Liver (tissue), 9 donors: ENCODE results near the gene ARGFX. TPM values are rescaled to one million over a fixed set of nuclear protein-coding genes. Genes with fewer than 3 reads are reported as not detected.
A peak's percentile ranks its signal among the peaks of the same experiment; 100 is the strongest.

Source experiments
- DNase-seq: peaks from one replicate; pipeline ENCODE4 v3.0.0-alpha.2; 2017; ENCODE audit warnings: low spot score
- H3K27ac ChIP-seq, 2 donors: one replicate each; pipeline ENCODE4 v1.7.0; 2013; ENCODE audit warnings: inconsistent platforms in 2 of 2, low read length in 2 of 2, control low read depth in 1 of 2, low read depth in 1 of 2, mild to moderate bottlenecking in 1 of 2
- H3K27me3 ChIP-seq, 4 donors: one replicate each; pipeline versions ENCODE4 v1.6.1 to v1.7.0; 2013; ENCODE audit warnings: low read length in 3 of 4, inconsistent platforms in 1 of 4, mild to moderate bottlenecking in 1 of 4, moderate library complexity in 1 of 4; ENCODE audit not compliant: control insufficient read depth in 4 of 4, insufficient read depth in 4 of 4
- H3K36me3 ChIP-seq, 4 donors: one replicate each; pipeline versions ENCODE4 v1.6.1 to v1.7.0; 2013; ENCODE audit warnings: low read length in 3 of 4, mild to moderate bottlenecking in 3 of 4, low read depth in 1 of 4, moderate library complexity in 1 of 4; ENCODE audit not compliant: control insufficient read depth in 4 of 4, insufficient read depth in 3 of 4
- H3K4me1 ChIP-seq, 4 donors: one replicate each; pipeline versions ENCODE4 v1.6.1 to v1.7.0; 2013; ENCODE audit warnings: low read length in 3 of 4, mild to moderate bottlenecking in 3 of 4, moderate library complexity in 1 of 4; ENCODE audit not compliant: control insufficient read depth in 4 of 4, insufficient read depth in 4 of 4
- H3K4me3 ChIP-seq, 3 donors: one replicate each; pipeline versions ENCODE4 v1.6.1 to v1.7.0; 2013; ENCODE audit warnings: low read length in 3 of 3, control low read depth in 1 of 3, low read depth in 1 of 3, mild to moderate bottlenecking in 1 of 3
- H3K9ac ChIP-seq, 2 donors: one replicate each; pipeline ENCODE4 v1.7.0; 2013; ENCODE audit warnings: low read length in 2 of 2, mild to moderate bottlenecking in 2 of 2, moderate library complexity in 2 of 2, control low read depth in 1 of 2, low read depth in 1 of 2
- H3K9me3 ChIP-seq, 4 donors: one replicate each; pipeline versions ENCODE4 v1.6.1 to v1.7.0; 2013; ENCODE audit warnings: low read length in 3 of 4; ENCODE audit not compliant: control insufficient read depth in 4 of 4
- EGR1 ChIP-seq, 2 donors: IDR thresholded peaks; 2 replicates each; pipeline ENCODE4 v1.6.1; 2016 to 2018; ENCODE audit warnings: antibody characterized with exemption in 2 of 2, low read depth in 2 of 2
- FOXA1 ChIP-seq: IDR thresholded peaks from 2 replicates; pipeline ENCODE4 v1.6.1; 2016; ENCODE audit warnings: antibody characterized with exemption
- FOXA2 ChIP-seq: IDR thresholded peaks from 2 replicates; pipeline ENCODE4 v1.6.1; 2016; ENCODE audit warnings: antibody characterized with exemption
- GABPA ChIP-seq, 2 donors: IDR thresholded peaks in 1 of 2; conservative IDR thresholded peaks in 1 of 2; 2 replicates each; pipeline ENCODE4 v1.6.1; 2016; ENCODE audit warnings: antibody characterized with exemption in 2 of 2, mild to moderate bottlenecking in 1 of 2, moderate library complexity in 1 of 2
- HNF4A ChIP-seq, 2 donors: conservative IDR thresholded peaks; 2 replicates each; pipeline ENCODE4 v1.6.1; 2016; ENCODE audit warnings: antibody characterized with exemption in 2 of 2, mild to moderate bottlenecking in 2 of 2
- HNF4G ChIP-seq: IDR thresholded peaks from 2 replicates; pipeline ENCODE4 v1.6.1; 2016; ENCODE audit warnings: antibody characterized with exemption
- JUND ChIP-seq, 2 donors: IDR thresholded peaks; 2 replicates each; pipeline ENCODE4 v1.6.1; 2016; ENCODE audit warnings: antibody characterized with exemption in 2 of 2
- MAX ChIP-seq: IDR thresholded peaks from 2 replicates; pipeline ENCODE4 v1.6.1; 2016; ENCODE audit warnings: antibody characterized with exemption
- NR2F2 ChIP-seq: IDR thresholded peaks from 2 replicates; pipeline ENCODE4 v1.6.1; 2016; ENCODE audit warnings: antibody characterized with exemption
- RAD21 ChIP-seq, 2 donors: IDR thresholded peaks; 2 replicates each; pipeline ENCODE4 v1.6.1; 2016; ENCODE audit warnings: antibody characterized with exemption in 2 of 2, mild to moderate bottlenecking in 2 of 2
- RXRA ChIP-seq, 2 donors: IDR thresholded peaks; 2 replicates each; pipeline ENCODE4 v1.6.1; 2017 to 2018; ENCODE audit warnings: antibody characterized with exemption in 2 of 2, mild to moderate bottlenecking in 1 of 2
- SP1 ChIP-seq: IDR thresholded peaks from 2 replicates; pipeline ENCODE4 v1.6.1; 2018; ENCODE audit warnings: antibody characterized with exemption, mild to moderate bottlenecking
- TAF1 ChIP-seq: conservative IDR thresholded peaks from 2 replicates; pipeline ENCODE4 v1.6.1; 2016; ENCODE audit warnings: antibody characterized with exemption, mild to moderate bottlenecking
- YY1 ChIP-seq: IDR thresholded peaks from 2 replicates; pipeline ENCODE4 v1.6.1; 2016; ENCODE audit warnings: antibody characterized with exemption, mild to moderate bottlenecking
- WGBS: extraction: QIAGEN DNeasy Blood & Tissue Kit; methylation state at CpG from one replicate; pipeline ENCODE4 v1.1.7; 2013; 5-methylcytosine and 5-hydroxymethylcytosine counted together
- polyA plus RNA-seq, 2 donors: library from polyadenylated mRNA; stranded (reverse) in 1 of 2; unstranded in 1 of 2; fragments of 200-250 nt in 1 of 2; fragments of >200 nt in 1 of 2; fragmentation: Nextera tagmentation in 1 of 2; extraction: Ambion mirVana in 1 of 2; gene quantifications; one replicate each; pipeline versions ENCODE4 v1.2.1 to v1.2.3, GENCODE V29; 2013 to 2015
- total RNA-seq, 2 donors: library from RNA; depleted of rRNA; stranded (reverse); fragments of >200 nt; gene quantifications; one replicate each; pipeline ENCODE4 v1.2.3, GENCODE V29; 2014
- TF ChIP-seq, protein P1 (sequence below): IDR thresholded peaks from 2 replicates; pipeline ENCODE4 v1.6.1; 2016; ENCODE audit warnings: antibody characterized with exemption
- TF ChIP-seq, protein P2 (sequence below): fragments of 150-350 bp; IDR thresholded peaks from 2 replicates; pipeline ENCODE4 v1.5.1; 2017; ENCODE audit warnings: improper control_type of control experiment, low read depth, low read length; ENCODE audit not compliant: missing input control
- TF ChIP-seq, protein P3 (sequence below): IDR thresholded peaks from 2 replicates; pipeline ENCODE4 v1.6.1; 2016; ENCODE audit warnings: antibody characterized with exemption
- TF ChIP-seq, protein P4 (sequence below): IDR thresholded peaks from 2 replicates; pipeline ENCODE4 v1.6.1; 2016; ENCODE audit warnings: antibody characterized with exemption, mild to moderate bottlenecking
- donor health status: healthy.
- donor health status: healthy.
- donor health status: healthy.
- donor health status: healthy.
- donor health status: healthy.

ARGFX gene
- total and polyA plus RNA-seq, 4 donors = not detected

DNA sequence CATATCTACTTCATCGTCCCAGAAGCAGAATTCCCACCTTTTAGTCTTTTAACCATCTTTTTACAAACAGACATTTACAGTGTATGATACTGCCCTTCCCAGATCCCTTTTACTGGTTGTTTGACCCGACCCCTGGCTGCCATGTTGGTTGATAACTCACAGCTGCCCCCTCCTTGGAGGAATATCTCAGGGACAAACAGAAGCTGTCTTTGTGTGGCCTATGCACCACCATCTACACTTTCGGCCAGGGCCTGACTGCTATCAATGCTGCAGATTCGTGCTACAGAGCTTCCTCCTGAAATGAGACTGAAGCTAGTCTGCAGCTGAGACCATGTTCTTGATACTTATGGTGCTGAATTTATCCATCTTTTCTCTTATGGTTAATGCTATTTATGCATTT lies 15.4 kb upstream of the ARGFX start:
- DNase-seq = no peak
- TF ChIP-seq, protein P1, sequence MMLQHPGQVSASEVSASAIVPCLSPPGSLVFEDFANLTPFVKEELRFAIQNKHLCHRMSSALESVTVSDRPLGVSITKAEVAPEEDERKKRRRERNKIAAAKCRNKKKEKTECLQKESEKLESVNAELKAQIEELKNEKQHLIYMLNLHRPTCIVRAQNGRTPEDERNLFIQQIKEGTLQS = no peak
- TF ChIP-seq MAX (no peak), GABPA (IDR thresholded peaks at IDR 0.05 in 1 of 2, conservative IDR thresholded peaks at IDR 0.05 in 1 of 2) (no peak), HNF4G (no peak), FOXA1 (no peak), JUND (IDR thresholded peaks at IDR 0.05) (no peak), SP1 (no peak), HNF4A (conservative IDR thresholded peaks at IDR 0.05) (no peak), TAF1 (no peak), YY1 (no peak), EGR1 (IDR thresholded peaks at IDR 0.05; ENCODE audit: low read depth in 2 of 2) (no peak), RAD21 (IDR thresholded peaks at IDR 0.05) (no peak), FOXA2 (no peak), NR2F2 (no peak), RXRA (IDR thresholded peaks at IDR 0.05) (no peak)
- TF ChIP-seq, protein P2, sequence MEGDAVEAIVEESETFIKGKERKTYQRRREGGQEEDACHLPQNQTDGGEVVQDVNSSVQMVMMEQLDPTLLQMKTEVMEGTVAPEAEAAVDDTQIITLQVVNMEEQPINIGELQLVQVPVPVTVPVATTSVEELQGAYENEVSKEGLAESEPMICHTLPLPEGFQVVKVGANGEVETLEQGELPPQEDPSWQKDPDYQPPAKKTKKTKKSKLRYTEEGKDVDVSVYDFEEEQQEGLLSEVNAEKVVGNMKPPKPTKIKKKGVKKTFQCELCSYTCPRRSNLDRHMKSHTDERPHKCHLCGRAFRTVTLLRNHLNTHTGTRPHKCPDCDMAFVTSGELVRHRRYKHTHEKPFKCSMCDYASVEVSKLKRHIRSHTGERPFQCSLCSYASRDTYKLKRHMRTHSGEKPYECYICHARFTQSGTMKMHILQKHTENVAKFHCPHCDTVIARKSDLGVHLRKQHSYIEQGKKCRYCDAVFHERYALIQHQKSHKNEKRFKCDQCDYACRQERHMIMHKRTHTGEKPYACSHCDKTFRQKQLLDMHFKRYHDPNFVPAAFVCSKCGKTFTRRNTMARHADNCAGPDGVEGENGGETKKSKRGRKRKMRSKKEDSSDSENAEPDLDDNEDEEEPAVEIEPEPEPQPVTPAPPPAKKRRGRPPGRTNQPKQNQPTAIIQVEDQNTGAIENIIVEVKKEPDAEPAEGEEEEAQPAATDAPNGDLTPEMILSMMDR = no peak
- TF ChIP-seq, protein P3, sequence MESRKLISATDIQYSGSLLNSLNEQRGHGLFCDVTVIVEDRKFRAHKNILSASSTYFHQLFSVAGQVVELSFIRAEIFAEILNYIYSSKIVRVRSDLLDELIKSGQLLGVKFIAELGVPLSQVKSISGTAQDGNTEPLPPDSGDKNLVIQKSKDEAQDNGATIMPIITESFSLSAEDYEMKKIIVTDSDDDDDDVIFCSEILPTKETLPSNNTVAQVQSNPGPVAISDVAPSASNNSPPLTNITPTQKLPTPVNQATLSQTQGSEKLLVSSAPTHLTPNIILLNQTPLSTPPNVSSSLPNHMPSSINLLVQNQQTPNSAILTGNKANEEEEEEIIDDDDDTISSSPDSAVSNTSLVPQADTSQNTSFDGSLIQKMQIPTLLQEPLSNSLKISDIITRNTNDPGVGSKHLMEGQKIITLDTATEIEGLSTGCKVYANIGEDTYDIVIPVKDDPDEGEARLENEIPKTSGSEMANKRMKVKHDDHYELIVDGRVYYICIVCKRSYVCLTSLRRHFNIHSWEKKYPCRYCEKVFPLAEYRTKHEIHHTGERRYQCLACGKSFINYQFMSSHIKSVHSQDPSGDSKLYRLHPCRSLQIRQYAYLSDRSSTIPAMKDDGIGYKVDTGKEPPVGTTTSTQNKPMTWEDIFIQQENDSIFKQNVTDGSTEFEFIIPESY = no peak
- TF ChIP-seq, protein P4, sequence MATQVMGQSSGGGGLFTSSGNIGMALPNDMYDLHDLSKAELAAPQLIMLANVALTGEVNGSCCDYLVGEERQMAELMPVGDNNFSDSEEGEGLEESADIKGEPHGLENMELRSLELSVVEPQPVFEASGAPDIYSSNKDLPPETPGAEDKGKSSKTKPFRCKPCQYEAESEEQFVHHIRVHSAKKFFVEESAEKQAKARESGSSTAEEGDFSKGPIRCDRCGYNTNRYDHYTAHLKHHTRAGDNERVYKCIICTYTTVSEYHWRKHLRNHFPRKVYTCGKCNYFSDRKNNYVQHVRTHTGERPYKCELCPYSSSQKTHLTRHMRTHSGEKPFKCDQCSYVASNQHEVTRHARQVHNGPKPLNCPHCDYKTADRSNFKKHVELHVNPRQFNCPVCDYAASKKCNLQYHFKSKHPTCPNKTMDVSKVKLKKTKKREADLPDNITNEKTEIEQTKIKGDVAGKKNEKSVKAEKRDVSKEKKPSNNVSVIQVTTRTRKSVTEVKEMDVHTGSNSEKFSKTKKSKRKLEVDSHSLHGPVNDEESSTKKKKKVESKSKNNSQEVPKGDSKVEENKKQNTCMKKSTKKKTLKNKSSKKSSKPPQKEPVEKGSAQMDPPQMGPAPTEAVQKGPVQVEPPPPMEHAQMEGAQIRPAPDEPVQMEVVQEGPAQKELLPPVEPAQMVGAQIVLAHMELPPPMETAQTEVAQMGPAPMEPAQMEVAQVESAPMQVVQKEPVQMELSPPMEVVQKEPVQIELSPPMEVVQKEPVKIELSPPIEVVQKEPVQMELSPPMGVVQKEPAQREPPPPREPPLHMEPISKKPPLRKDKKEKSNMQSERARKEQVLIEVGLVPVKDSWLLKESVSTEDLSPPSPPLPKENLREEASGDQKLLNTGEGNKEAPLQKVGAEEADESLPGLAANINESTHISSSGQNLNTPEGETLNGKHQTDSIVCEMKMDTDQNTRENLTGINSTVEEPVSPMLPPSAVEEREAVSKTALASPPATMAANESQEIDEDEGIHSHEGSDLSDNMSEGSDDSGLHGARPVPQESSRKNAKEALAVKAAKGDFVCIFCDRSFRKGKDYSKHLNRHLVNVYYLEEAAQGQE = no peak
- H3K4me3 ChIP-seq = peak overlapping the region in 2 of 3 donors; percentile 23 to 32
- 58% methylated on average over 4 of the region's 4 CpGs for WGBS
- no peak overlapping the region for H3K27ac ChIP-seq
- H3K4me1 ChIP-seq = no peaks in the 10 kb centered on the region
- no peaks in the 10 kb centered on the region for H3K27me3 ChIP-seq
- H3K9me3 ChIP-seq = no peaks in the 10 kb centered on the region
- H3K36me3 ChIP-seq = no peaks in the 10 kb centered on the region
- no peak overlapping the region for H3K9ac ChIP-seq
